GM19463 (cell line): ENCODE results near the gene AIF1.
A peak's percentile ranks its signal among the peaks of the same experiment; 100 is the strongest.

Source experiments
- ATAC-seq: cut with Tn5 transposase; IDR thresholded peaks from one replicate; pipeline ENCODE4 v1.9.1; 2021; ENCODE audit warnings: mild to moderate bottlenecking, moderate library complexity; ENCODE audit not compliant: unreplicated experiment

Gene AIF1

DNA sequence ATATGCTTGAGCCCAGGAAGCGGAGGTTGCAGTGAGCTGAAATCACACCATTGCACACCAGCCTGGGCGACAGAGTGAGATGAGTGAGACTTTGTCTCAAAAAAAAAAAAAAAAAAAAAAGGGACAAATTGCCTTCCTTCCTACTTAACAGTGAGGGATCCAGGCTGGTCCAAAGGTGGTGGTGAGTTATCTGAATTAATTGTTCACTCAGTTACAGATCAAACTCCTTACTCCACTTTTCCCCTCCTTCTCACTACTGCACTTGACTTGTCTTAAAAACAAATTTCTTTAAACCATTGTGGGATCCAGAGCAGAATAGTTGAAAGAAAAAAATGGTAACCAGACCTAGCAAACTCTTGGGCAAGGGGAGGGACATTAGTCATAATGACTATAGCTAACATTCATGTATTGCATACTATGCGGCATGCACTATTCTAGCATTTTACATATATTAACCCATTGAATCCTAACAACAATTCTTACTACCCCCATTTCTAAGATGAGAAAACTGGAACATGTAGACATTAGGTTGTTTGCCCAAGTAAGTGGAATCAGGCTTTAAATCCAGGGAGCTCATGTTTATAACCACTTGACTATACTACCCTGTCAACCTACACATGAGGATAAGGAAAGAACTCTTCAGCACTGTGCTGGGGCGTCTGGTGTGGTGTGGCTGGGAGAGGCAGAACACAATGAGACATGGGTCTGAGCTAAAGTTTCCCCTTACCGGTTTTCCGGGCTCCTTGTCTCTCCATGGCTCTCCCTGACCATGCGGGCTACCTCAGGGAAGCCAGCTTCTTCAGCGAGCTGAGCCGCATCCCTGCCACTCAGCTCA lies 48.3 kb downstream of the AIF1 start:
- no peak for ATAC-seq

DNA sequence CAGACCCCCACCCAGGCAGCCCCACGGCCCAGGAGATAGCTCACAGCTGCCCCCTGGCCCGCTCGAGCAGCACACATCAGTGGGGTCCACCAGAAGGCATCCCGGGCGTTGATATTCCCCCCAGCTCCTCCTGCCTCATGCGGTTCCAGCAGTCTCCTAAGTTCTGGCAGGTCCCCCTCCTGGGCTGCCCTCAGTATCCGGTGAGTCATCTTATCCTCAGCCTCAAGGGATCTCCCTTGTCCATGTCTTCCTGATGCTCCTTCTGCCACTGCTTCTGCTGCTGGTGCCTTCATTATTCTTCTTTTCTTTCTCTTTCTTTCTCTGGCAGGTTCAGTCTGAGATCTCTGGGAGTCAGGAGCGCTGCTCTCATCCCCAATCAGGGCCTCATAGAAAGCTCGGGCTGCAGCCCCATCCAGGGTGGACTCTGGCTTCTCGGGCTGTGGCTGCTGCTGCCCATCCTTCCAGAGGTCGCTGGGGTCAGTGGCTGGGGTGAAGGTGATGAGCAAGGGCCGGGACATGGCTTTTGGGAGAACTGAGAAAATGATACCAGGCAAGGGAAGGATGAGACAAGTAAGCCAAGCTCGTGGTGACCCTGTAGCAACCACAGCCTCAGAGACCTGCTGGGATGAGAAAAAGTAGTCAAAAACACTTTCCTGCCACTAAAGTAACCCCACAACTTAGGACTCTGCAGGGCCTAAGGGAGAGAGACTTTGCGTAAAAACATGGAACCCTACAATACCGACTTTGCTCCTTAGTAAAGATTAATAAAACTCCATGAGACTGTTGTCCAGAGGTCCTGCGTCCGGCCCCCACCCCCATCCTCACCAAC lies 49.1 kb downstream of the AIF1 start:
- no peak for ATAC-seq

DNA sequence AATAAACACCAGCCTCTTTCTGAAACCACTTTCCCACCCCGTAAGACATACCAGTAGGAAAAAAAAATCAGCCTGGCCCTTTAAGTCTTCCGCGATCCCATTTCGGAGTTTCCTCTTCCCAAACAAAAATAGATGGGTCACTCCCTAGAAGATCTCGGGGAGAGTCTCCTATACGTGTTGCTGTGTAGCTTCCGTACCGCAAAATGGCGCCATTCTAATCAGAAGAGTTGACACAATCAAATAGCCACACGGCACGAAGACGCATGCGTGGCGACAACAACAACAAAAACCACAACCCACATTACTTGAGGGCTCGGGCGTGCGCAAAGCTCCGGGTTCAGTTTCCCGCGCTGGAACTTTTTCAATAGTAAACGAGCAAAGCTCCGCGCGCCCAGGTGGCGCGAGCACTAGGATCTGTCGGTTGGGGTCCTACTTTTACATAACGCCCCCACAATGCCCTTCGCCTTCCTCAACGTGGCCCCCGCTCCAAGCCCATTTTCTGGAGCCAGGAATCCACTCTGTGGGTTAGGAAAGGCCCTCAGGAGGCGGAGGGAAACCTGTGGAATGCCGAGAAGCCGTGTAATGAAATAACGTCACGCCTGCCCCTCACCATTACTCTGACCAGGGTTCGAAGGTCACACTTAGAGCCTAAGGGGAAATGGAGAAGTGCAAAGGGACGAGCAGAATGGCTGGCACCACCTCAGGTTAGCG lies 49.9 kb downstream of the AIF1 start, which contains the start of gene GPANK1:
TSS of gene GPANK1 (minus strand) at position 208 of the 711 bp plus-strand sequence. CDS start 519 bp downstream, outside the sequence.
- no peak for ATAC-seq

DNA sequence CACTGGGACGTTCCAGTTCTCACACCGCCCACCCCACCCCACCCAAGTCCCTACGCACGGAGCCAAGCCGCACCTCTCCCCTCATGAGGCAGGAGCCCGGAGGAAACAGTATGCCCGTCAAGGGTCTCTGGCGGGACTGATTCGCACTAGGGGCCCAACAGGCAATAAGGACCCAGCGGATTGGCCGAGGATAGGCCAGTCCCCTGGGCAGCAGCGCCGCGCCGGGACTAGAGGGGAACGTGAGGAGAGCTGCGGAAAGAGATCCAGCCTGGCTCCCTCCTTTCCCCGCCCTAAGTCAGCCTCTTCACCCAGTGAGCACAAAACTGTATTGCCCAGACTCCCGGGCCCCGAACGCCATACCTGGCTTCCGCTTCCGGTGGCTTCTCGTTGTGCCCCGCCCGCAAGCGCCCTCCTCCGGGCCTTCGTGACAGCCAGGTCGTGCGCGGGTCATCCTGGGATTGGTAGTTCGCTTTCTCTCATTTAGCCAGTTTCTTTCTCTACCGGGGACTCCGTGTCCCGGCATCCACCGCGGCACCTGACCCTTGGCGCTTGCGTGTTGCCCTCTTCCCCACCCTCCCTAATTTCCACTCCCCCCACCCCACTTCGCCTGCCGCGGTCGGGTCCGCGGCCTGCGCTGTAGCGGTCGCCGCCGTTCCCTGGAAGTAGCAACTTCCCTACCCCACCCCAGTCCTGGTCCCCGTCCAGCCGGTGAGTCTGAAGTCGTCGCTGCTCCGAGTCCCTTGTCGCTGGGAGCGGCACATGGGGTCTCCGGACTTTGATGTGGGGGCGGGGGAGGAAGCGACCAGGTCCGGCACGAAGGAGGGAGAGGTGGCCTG lies 50.7 kb downstream of the AIF1 start, which contains the start of gene CSNK2B:
TSS of gene CSNK2B (plus strand) at position 580 of the 836 bp plus-strand sequence. CDS start 752 bp downstream, outside the sequence.
- peak; percentile 79 for ATAC-seq

DNA sequence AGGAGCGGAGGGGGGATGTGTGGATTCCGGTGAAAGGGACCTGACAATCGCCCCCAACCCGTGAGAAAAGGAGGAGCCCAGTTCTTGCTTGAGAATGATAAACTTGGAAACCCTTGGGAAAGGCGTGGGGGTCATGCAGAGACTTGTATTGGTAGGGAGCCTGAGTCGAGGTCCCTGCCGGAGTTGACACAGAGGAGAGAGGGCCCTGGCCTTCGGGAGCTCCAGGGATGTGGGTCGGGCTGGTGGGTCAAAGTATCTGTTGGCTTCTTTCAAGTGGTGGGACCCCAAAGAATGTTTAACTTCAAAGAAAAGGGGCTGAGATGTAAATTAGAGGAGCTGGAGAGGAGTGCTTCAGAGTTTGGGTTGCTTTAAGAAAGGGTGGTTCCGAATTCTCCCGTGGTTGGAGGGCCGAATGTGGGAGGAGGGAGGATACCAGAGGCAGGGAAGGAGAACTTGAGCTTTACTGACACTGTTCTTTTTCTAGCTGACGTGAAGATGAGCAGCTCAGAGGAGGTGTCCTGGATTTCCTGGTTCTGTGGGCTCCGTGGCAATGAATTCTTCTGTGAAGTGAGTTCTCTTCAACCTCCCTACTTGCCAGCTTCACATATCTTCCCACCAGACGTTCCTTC lies 51.4 kb downstream of the AIF1 start:
- ATAC-seq, result no peak
